ENCODE data around the gene TRIO. TPM values are rescaled to one million over a fixed set of nuclear protein-coding genes. Genes with fewer than 3 reads are reported as not detected.

The TRIO gene
- total RNA-seq, 4 donors from 2014 or later, result 186 to 388 (median 285) TPM

DNA sequence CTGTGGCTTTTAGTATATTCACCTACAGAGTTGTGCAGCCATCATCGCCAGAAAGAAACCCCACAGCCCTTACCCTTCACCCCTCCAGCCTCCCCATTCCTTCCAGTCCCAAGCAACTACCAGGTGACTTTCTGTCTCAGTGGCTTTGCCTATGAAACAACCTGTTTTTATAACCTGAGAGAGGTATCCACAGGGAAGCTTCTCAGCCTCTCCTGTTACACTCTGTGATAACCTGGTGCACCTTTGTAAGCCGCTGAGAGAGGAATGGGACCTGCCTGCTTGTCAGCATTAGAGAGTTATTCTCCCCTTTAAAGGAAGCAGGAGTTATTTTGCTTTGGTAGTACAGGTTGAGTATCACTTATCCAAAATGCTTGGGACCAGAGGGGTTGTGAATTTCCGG, 93.6 kb downstream of the TRIO start:
- no peak for TF ChIP-seq POLR2A (IDR thresholded peaks at IDR 0.05)
- TF ChIP-seq, protein P1, sequence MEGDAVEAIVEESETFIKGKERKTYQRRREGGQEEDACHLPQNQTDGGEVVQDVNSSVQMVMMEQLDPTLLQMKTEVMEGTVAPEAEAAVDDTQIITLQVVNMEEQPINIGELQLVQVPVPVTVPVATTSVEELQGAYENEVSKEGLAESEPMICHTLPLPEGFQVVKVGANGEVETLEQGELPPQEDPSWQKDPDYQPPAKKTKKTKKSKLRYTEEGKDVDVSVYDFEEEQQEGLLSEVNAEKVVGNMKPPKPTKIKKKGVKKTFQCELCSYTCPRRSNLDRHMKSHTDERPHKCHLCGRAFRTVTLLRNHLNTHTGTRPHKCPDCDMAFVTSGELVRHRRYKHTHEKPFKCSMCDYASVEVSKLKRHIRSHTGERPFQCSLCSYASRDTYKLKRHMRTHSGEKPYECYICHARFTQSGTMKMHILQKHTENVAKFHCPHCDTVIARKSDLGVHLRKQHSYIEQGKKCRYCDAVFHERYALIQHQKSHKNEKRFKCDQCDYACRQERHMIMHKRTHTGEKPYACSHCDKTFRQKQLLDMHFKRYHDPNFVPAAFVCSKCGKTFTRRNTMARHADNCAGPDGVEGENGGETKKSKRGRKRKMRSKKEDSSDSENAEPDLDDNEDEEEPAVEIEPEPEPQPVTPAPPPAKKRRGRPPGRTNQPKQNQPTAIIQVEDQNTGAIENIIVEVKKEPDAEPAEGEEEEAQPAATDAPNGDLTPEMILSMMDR (IDR thresholded peaks at IDR 0.05), result no peak
- TF ChIP-seq POLR2AphosphoS5 (IDR thresholded peaks at IDR 0.05), result no peak
- TF ChIP-seq EP300 (IDR thresholded peaks at IDR 0.05; ENCODE audit: low read depth), result no peak
- intact Hi-C loops (cut with DNase I; ENCODE audit: low total_unique reads), result no loop called here

DNA sequence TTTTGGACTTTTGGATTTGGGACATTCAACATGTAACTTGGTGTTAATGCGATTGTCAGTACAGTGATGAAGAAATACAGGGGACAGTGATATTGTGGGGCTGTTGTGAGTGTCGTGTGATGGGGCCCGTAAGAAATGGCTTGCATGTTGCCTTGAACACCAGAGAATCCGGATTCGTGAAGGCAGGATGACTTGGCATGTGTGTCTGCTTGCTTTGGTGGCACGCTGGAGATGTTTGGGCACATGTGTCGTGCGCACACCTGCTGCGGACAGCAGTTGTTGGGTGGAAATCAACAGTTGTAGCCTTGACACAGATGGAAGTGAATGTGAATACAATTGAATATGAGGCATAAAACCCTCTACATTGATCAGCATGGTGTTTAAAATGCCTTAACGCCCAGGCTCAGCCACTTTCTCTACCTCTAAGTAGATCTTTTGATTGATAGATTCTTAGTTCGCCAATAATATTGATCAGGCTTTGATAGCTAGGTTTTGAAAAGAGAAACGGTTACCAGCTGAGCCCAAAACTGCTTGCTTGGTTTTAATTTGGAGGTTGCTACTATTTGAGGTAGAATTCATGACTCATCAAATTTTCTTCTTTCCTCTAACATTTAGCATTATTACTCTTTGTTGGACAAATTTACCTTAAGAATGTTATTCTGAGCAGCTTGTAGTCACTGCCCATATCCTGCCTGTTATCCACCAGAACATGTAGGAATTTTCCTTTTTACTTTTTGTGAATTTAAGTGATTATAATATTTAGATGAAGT, 94.4 kb downstream of the TRIO start:
- Histone ChIP-seq H3K36me3 (no peaks in the 10 kb centered on the region), H3K4me3 (no peak overlapping the region), H3K9me3 (no peaks in the 10 kb centered on the region), H3K27me3 (no peaks in the 10 kb centered on the region), H3K4me1 (peaks cover 0 to 27% (median 13%) of the 10 kb centered on the region in 4 donors), H3K27ac (no peak overlapping the region)
- in situ Hi-C loops (cut with MboI; ENCODE audit: low pct_ligation_motif_present in 1 of 4, low pct_unique_long_range_greater_than_20kb in 1 of 4, low sequenced_read_pairs in 3 of 4) (no loop called here), intact Hi-C loops (cut with DNase I; ENCODE audit: low total_unique reads) (no loop called here)
- TF ChIP-seq EP300 (IDR thresholded peaks at IDR 0.05; ENCODE audit: low read depth) (no peak), POLR2AphosphoS5 (IDR thresholded peaks at IDR 0.05) (no peak), POLR2A (IDR thresholded peaks at IDR 0.05) (no peak)
- TF ChIP-seq, protein P1 (IDR thresholded peaks at IDR 0.05), result no peak
- DNase-seq, result no peak
- WGBS, 2 donors (ENCODE audit: low coverage in 1 of 2), result 91 to 92% methylated on average over 7 to 12 of the region's 12 CpGs

More for the DNA sequence above, 93.6 kb downstream of the TRIO start:
- in situ Hi-C loops (cut with MboI; ENCODE audit: low pct_ligation_motif_present in 1 of 4, low pct_unique_long_range_greater_than_20kb in 1 of 4, low sequenced_read_pairs in 3 of 4), result no loop called here
- Histone ChIP-seq H3K36me3 (no peaks in the 10 kb centered on the region), H3K4me3 (no peak overlapping the region), H3K27me3 (no peaks in the 10 kb centered on the region), H3K27ac (no peak overlapping the region), H3K9me3 (no peaks in the 10 kb centered on the region), H3K4me1 (peaks cover 0 to 33% (median 15%) of the 10 kb centered on the region in 4 donors)
- WGBS, 2 donors (ENCODE audit: low coverage in 1 of 2), result 77 to 86% methylated on average over 2 to 3 of the region's 3 CpGs
- DNase-seq, result no peak

DNA sequence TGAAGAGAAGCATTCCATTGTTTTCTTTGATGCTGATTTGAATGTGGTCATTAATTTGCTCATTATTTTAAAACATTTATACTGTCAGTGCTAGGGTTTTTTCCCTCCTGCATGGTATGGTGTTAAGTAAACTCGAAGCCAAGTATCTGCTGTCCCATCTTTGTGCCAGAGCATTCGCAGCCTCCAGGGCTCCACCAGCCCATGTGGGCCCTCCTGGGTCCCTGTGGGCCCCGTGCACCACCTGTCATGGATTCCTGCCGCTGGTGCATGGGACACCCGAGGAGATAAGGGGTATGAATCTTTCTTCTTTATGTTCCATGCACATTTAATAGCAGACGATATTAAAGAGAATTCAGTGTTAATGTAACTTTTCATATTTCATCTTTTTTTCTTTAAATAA, 95.1 kb downstream of the TRIO start:
- Histone ChIP-seq H3K36me3 (no peaks in the 10 kb centered on the region), H3K4me1 (peaks cover 0 to 27% (median 13%) of the 10 kb centered on the region in 4 donors), H3K27ac (no peak overlapping the region), H3K4me3 (no peak overlapping the region), H3K27me3 (no peaks in the 10 kb centered on the region), H3K9me3 (no peaks in the 10 kb centered on the region)
- intact Hi-C loops (cut with DNase I; ENCODE audit: low total_unique reads) (no loop called here), in situ Hi-C loops (cut with MboI; ENCODE audit: low pct_ligation_motif_present in 1 of 4, low pct_unique_long_range_greater_than_20kb in 1 of 4, low sequenced_read_pairs in 3 of 4) (no loop called here)
- DNase-seq, result no peak
- 78 to 100% methylated on average over 1 to 6 of the region's 6 CpGs for WGBS, 2 donors (ENCODE audit: low coverage in 1 of 2)
- TF ChIP-seq, protein P1 (IDR thresholded peaks at IDR 0.05), result no peak
- no peak for TF ChIP-seq EP300 (IDR thresholded peaks at IDR 0.05; ENCODE audit: low read depth)
- no peak for TF ChIP-seq POLR2A (IDR thresholded peaks at IDR 0.05)
- no peak for TF ChIP-seq POLR2AphosphoS5 (IDR thresholded peaks at IDR 0.05)

DNA sequence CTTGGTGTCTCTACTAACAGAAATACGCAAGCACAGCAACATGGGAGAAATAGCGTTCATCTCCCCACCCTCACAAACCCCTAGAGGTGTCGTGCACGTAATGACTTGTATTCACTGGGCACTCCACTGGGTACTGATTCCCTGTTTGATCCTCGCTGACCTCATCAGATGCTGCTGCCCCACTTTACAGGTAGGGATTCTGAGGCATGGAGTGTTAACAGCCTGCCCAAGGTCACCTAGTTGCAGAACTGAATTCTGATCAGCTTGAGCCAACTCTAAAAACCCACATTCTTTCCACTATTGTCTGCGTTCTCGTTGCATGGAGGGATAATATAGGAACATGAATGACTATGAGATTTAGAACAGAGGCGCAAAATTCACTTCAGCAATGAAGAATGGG, 96.3 kb downstream of the TRIO start:
- H3K27ac ChIP-seq, result peak overlapping the region in 1 of 4 donors; percentile 19
- 86 to 90% methylated on average over 4 to 8 of the region's 8 CpGs for WGBS, 2 donors (ENCODE audit: low coverage in 1 of 2)
- H3K4me3 ChIP-seq, result no peak overlapping the region
- DNase-seq, result no peak
- peaks cover 0 to 27% (median 13%) of the 10 kb centered on the region in 4 donors for H3K4me1 ChIP-seq
- TF ChIP-seq EP300 (IDR thresholded peaks at IDR 0.05; ENCODE audit: low read depth) (no peak), POLR2AphosphoS5 (IDR thresholded peaks at IDR 0.05) (no peak), POLR2A (IDR thresholded peaks at IDR 0.05) (no peak)
- TF ChIP-seq, protein P1 (IDR thresholded peaks at IDR 0.05), result no peak
- H3K27me3 ChIP-seq, result no peaks in the 10 kb centered on the region
- H3K9me3 ChIP-seq, result no peaks in the 10 kb centered on the region
- intact Hi-C loops (cut with DNase I; ENCODE audit: low total_unique reads), result no loop called here
- in situ Hi-C loops (cut with MboI; ENCODE audit: low pct_ligation_motif_present in 1 of 4, low pct_unique_long_range_greater_than_20kb in 1 of 4, low sequenced_read_pairs in 3 of 4), result no loop called here
- no peaks in the 10 kb centered on the region for H3K36me3 ChIP-seq

Measured in transverse colon (tissue), 4 donors.